Fibroblast of skin of scalp (primary cell): ENCODE measurements around the gene SYT15.
"Not testable (repeated sequence)": the region's sequence is repeated elsewhere in the genome, so short reads cannot be mapped to it uniquely, and the experiment has no call there.

ENCODE experiments used
- DNase-seq: peaks from one replicate; pipeline ENCODE4 v3.0.0-alpha.2; 2013

The SYT15 gene

DNA sequence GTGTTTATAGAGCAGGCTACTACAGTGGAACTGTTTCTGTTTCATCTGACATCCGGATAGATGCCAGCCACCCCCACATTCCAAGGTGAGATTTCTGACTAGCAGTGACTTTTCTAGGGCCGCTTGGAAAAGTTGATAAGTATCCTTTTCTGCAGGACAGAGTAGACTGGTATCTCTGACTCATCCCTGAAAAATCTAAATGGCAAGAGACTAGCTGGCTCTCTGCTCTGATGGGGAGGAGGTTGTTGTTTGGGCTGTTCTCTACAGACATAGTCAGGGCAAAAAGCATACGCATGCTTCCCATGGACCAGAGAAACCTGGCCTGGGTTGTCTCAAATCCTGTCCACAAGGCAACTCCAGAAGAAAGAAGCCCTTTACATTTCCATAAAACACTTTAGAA, 10.7 kb downstream of the SYT15 start:
- not testable (repeated sequence) for DNase-seq

- not testable (repeated sequence) for DNase-seq
Measured at GRCh38 chr10:46591053-46591452, 12.1 kb downstream of the SYT15 start.

DNA sequence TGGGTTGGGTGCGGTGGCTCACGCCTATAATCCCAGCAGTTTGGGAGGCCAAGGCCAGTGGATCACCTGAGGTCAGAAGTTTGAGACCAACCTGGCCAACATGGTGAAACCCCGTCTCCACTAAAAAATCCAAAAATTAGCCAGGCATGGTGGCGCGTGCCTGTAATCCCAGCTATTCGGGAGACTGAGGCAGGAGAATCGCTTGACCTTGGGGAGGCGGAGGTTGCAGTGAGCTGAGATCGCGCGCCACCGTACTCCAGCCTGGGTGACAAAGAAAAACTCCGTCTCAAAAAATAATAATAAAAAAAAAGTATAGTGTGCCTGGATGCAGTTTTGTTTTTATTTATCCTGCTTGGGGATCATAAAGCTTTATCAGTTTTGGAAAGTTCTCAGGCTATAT, 14.4 kb downstream of the SYT15 start:
- DNase-seq, result not testable (repeated sequence)

DNA sequence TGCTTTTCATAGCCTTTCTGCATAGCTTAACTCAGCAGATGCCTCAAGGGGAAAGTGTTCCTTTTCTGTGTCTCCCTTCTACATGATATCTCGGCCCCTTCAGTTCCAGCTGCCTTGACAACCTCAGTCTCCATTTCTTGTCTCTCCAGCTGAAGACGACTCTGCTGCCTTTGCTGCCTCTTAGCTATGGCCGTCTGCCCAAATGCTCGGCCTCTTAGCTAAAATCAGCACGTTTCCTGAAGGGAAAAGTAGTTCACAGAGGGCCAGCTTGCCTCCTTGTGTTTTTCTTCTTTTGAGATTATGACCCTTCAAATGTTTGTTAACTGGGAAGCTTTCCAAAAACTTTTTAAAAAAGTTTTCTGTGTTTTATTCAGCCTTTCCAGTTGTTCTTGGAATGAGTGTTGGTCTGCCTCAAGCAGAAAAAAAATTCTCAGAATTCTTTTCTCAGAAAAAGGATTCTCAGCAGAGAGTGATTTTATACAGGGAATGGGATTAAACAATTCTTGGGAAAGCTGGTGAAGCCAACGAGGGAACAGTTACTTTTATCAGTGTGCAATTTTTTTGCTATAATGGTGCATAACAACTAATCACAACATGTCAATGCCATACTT, 15.6 kb downstream of the SYT15 start:
- not testable (repeated sequence) for DNase-seq

GRCh38 chr10:46596570-46596969, 17.6 kb downstream of the SYT15 start:
- DNase-seq, result not testable (repeated sequence)

DNA sequence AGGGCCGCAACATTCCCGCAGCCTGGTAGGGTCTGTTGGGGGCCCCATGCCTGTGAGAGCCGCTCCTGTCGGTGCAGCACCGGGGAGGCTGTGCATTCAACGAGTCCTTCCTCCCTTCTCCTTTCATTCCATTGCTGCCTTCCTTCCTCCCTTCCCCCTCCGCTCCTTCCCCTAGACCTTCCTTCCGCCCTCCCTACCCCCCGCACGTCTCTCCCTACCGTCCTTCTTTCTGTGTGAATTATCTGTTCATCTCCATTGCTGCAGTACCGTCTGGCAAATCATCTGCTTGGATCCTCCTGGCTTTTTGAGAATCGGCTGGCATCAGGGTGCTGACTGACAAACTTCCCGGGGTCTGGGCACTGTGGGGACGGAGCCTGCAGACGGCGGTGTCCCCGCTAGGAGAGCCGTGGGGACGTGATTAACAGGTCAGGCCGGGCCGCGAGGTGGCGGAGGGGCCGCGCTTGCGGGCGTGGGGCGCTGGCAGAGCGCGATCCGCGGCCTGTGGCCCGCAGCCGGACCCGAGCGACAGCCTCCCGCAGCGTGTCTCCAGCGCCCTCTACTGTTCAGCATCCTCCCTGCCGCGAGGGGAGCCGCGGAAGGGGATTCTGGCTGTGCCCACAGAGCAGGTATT, 18.8 kb downstream of the SYT15 start:
- DNase-seq, result not testable (repeated sequence)

- not testable (repeated sequence) for DNase-seq
Measured at GRCh38 chr10:46600516-46600915, 21.6 kb downstream of the SYT15 start.

DNA sequence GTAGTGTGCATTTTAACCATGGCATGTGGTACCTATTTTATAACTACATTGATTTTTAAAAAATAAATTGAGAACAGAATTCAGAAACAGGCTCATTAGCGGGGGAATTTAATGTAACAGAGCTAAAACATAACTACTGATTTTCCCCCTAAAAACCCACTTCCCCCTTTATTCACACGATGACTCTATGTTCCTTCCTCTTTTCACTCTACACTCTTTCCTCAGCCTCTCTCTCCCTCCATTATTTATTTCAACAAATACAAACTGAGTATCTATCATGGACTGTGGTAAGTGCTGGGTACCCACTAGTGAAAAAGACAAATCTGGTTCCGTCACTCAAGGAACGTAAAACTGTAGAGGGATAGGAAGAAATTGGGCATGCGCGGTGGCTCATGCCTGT, 36.6 kb downstream of the SYT15 start:
- DNase-seq, result not testable (repeated sequence)

DNA sequence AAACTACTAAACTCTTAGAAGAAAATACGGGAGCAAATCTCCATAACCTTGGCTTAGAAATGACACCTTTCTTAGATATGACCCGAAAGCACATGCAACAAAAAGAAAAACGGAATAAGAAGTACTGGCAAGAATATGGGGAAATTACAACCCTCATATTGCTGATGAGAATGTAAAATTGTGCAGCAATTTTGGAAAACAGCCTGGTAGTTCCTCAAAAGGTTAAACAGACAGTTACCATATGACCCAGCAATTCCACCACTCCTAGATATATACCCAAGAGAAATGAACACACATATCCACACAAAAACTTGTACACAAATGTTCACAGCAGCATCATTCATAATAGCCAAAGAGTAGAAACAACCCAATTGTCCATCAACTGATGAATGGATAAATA, 37.3 kb downstream of the SYT15 start:
- not testable (repeated sequence) for DNase-seq

GRCh38 chr10:46617134-46617533, 38.2 kb downstream of the SYT15 start:
- DNase-seq, result not testable (repeated sequence)

DNA sequence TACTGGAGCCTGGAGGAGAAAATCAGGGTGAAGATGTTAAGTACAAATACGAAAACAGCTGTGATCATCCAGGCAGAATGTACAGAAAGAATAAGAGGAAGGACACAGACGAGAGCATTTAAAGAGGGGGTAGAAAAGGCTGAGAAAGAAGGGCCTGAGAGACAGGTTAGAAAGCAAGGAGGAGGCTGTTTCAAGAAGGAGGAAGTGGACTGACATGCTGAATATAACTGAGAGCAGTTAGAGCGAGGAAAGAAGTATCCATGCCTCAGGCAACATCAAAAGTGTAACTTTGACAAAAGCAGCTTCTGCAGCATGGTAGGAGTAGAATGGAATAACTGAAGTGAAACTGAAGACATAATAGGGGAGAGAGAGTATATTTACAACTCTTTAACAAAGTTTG, 39.0 kb downstream of the SYT15 start:
- not testable (repeated sequence) for DNase-seq

- DNase-seq, result not testable (repeated sequence)
Measured at GRCh38 chr10:46623899-46624654, 45.1 kb downstream of the SYT15 start.

GRCh38 chr10:46629805-46630204, 50.9 kb downstream of the SYT15 start:
- DNase-seq, result not testable (repeated sequence)

GRCh38 chr10:46630816-46631215, 51.9 kb downstream of the SYT15 start:
- DNase-seq, result not testable (repeated sequence)

DNA sequence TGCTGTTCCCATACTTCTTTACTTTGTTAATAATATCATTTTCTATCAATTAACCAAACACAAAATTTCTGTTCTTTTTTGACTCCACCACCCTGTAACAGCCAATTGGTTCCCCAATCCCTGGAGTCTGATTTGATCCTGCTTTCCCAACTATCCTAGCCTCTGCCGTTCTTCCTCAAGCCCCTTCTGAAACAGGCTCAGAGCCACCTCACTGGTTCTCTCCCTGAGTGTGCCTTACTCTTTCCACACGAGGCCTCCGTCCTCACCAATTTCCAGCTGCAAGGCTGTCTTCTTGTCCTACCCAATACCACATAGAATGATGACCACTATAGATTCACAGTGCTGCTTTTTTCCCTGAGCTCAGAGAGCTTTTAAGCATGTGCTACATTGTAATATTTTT, 52.8 kb downstream of the SYT15 start:
- not testable (repeated sequence) for DNase-seq

DNA sequence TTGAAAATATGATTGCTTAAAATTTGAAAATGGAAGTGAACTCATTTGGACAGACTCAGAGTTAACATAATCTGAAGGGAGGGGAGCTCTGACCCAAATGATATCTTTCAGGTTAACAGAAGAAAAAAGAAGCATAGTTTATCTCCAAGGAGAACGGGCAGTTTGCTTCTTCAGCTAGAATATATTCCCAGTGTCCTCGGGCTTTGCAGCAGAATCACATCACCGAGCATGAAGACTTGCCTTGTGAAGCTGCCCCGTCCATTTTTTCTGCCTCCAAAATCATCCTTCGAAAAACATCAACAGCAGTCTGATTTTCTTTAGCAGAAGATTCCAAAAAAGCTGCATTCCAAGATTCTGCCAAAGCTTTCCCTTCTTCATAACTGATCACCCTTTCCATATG, 55.8 kb downstream of the SYT15 start:
- DNase-seq, result not testable (repeated sequence)

- DNase-seq, result not testable (repeated sequence)
Measured at GRCh38 chr10:46635364-46635959, 56.5 kb downstream of the SYT15 start.

- not testable (repeated sequence) for DNase-seq
Measured at GRCh38 chr10:46640005-46640404, 61.1 kb downstream of the SYT15 start.
